ENCODE data around the gene GPC5.

DNA sequence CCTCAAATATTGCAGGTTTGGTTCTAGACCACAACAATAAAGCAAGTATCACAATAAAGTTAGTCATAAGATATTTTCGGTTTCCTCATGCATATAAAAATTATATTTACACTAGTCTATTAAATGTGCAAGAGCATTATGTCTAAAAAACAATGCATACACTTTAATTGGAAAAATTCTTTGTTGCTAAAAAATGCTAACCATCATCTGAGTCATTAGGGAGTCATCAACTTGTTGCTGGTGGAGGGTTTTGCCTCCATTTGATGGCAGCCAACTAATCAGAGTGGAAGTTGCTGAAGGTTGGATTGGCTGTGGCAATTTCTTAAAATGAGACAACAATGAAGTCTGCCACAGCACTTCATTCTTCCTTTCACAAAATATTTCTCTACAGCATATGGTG, 1405.9 kb downstream of the GPC5 start:
- TF ChIP-seq POLR2A (IDR thresholded peaks at IDR 0.05) (no peak), POLR2AphosphoS5 (IDR thresholded peaks at IDR 0.05) (no peak), EP300 (IDR thresholded peaks at IDR 0.05) (no peak)
